TTC549 (cell line): ENCODE measurements around the gene SNAI1.
"Not testable (repeated sequence)": the region's sequence is repeated elsewhere in the genome, so short reads cannot be mapped to it uniquely, and the experiment has no call there.

Experiments
- FAIRE-seq: peaks from 2 replicates; lab custom pipeline; 2012; peaks lifted over from hg19 to GRCh38; lab: Jason Lieb, UNC

Gene SNAI1

GRCh38 chr20:49982346-49983122 lies at the start of gene SNAI1:
Gene SNAI1 (plus strand): TSS chr20:49982980. CDS start chr20:49983060, 80 bp downstream.
- no peak for FAIRE-seq

GRCh38 chr20:49935746-49936152 lies 47.0 kb upstream of the SNAI1 start:
- FAIRE-seq: no peak

- no peak for FAIRE-seq
These were observed 46.4 kb upstream of the SNAI1 start, which contains the start of gene RNF114 for GRCh38 chr20:49936153-49937026. Gene RNF114 (plus strand): TSS chr20:49936397. CDS start chr20:49936413, 16 bp downstream.

GRCh38 chr20:49937027-49937929 lies 45.5 kb upstream of the SNAI1 start:
- no peak for FAIRE-seq

- FAIRE-seq: no peak
These were observed 44.3 kb upstream of the SNAI1 start for GRCh38 chr20:49938173-49939163.

- no peak for FAIRE-seq
These were observed 41.3 kb upstream of the SNAI1 start for GRCh38 chr20:49941456-49941855.

- no peak for FAIRE-seq
These were observed 40.5 kb upstream of the SNAI1 start for GRCh38 chr20:49942303-49942702.

- FAIRE-seq: no peak
These were observed 39.8 kb upstream of the SNAI1 start for GRCh38 chr20:49942942-49943341.

GRCh38 chr20:49945306-49945700 lies 37.5 kb upstream of the SNAI1 start:
- no peak for FAIRE-seq

GRCh38 chr20:49945701-49946477 lies 36.9 kb upstream of the SNAI1 start:
- FAIRE-seq: no peak

GRCh38 chr20:49948178-49948577 lies 34.6 kb upstream of the SNAI1 start:
- no peak for FAIRE-seq

- no peak for FAIRE-seq
These were observed 33.8 kb upstream of the SNAI1 start for GRCh38 chr20:49948809-49949507.

GRCh38 chr20:49951151-49951550 lies 31.6 kb upstream of the SNAI1 start:
- FAIRE-seq: no peak

GRCh38 chr20:49955167-49955566 lies 27.6 kb upstream of the SNAI1 start:
- no peak for FAIRE-seq

- not testable (repeated sequence) for FAIRE-seq
These were observed 26.9 kb upstream of the SNAI1 start for GRCh38 chr20:49955830-49956396.

- no peak for FAIRE-seq
These were observed 26.1 kb upstream of the SNAI1 start for GRCh38 chr20:49956689-49957088.

- not testable (repeated sequence) for FAIRE-seq
These were observed 25.5 kb upstream of the SNAI1 start for GRCh38 chr20:49957089-49957938.

GRCh38 chr20:49961413-49961812 lies 21.4 kb upstream of the SNAI1 start:
- no peak for FAIRE-seq
